GM21723 (cell line): ENCODE measurements around the gene MAGI2.
"Not testable (repeated sequence)": the region's sequence is repeated elsewhere in the genome, so short reads cannot be mapped to it uniquely, and the experiment has no call there.

Experiments
- ATAC-seq: cut with Tn5 transposase; IDR thresholded peaks from one replicate; pipeline ENCODE4 v1.9.1; 2021; ENCODE audit warnings: mild to moderate bottlenecking, moderate library complexity; ENCODE audit not compliant: unreplicated experiment

The MAGI2 gene

DNA sequence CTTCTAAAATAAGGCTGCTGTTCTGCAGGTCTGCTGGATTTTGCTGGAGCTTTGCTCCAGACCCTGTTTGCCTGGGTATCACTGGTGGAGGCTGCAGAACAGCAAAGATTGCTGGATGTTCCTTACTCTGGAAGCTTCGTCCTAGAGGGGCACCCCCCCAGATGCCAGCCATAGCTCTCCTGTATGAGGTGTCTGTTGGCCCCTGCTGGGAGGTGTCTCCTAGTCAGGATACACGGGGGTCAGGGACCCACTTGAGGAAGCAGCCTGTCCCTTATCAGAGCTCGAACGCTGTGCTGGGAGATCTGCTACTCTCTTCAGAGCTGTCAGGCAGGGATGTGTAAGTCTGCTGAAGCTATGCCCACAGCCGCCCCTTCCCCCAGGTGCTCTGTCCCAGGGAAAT lies 382.3 kb downstream of the MAGI2 start:
- not testable (repeated sequence) for ATAC-seq

DNA sequence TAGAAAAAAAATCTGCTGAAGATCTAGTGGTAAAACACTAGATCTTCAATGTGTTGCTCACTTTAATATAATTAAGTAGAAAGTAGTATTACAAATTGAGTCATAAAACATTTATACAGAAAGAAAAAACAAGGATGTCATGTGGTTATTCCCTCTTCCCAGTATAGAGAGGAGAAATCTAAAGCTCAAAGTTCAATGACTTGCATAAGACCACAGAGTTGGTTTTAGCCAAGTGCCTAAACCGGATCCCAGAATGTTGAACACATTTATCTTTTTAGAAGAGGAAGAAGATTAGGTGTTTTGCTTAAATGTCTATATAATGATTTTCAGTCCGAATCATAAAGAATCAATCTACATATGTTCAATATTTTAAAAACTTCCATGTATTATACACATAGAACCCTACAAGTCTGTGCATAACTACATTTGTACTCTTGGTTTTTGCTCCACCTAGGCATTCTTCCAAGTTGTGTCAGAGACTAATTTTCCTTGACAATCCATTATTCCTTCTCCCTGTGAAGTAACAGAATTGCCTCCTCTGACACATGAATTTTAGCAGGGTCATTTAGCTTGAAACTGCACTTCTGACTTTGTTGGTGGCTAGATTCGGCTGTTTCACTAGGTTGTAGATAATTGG lies 389.2 kb downstream of the MAGI2 start:
- ATAC-seq = no peak

DNA sequence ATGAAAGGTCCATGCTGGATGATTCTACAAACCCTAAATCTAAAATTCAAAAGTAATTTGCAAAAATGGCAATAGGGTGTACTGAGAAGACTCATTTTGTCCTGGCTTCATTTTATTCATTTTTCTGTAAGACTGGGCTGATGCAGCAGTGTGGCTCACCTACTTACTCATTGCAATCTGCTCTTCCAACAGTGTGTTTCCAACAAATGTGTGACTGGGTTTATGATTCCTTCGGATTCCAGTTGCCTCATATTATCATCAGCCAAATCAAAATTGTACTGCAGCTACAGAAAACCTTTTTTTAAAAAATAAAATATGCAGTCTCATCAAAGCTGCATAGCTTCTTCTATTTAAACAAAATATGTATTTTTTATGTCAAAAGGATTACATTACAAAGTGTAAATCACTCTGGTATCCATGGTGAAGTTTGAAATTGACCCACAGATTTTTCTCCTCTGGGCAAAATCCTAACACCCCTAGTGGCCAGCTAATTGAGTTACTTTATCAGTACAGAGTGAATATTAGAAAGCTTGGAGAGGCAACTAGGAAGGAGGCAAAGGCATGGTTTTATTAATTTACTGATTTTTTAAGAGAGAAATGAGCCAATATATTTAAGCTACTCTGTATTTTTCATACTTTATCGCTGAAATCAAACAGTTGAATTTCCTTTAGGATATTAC lies 390.3 kb downstream of the MAGI2 start:
- no peak for ATAC-seq

DNA sequence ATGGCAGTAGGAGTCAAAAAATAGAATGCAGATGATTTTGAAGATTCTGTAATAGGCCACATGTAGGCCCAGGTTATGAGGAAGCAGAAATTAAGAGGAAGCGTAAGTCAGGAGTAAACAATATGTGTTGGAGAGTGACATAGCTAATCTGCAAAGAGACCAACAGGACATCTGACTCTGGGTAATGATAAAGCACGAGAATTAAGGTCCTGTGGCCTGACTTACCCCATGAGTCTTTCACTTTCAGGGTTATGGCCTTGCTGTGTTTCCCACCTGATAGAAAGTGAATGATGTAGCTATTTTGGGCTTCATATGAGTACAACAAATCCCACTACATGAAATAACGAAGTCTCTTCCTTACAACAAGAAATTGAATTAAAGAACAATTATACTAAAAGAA lies 393.0 kb downstream of the MAGI2 start:
- no peak for ATAC-seq

DNA sequence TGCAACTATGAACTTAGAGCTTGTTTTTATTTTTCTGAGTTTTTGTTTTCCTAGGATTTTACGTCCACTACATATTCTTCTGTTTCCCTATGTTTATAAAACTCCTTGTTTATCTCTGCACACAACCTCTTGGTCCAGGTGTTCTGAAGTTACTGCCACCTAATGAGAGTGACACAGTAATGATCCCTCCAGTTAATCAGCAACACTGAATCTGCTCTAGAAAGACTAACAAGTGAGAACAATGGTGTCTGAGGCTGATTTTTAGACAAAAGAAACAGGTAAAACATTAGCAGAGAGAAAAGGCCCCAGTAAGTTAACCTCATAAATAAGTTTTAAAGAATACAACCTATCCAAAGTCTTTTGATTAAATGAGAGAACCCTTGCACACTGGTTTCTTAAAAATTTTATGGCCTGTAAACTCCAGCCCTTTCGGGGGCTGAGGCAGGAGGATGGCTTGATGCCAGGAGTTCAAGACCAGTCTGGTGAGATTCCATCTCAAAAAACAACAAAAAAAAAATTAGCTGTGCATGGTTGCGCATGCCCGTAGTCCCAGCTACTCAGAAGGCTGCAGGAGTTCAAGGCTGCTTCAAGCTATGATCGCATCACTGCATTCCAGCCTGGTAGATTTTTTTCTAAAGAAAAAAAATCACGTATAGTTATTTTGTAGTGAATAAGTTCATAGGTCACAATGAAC lies 397.6 kb downstream of the MAGI2 start:
- no peak for ATAC-seq

DNA sequence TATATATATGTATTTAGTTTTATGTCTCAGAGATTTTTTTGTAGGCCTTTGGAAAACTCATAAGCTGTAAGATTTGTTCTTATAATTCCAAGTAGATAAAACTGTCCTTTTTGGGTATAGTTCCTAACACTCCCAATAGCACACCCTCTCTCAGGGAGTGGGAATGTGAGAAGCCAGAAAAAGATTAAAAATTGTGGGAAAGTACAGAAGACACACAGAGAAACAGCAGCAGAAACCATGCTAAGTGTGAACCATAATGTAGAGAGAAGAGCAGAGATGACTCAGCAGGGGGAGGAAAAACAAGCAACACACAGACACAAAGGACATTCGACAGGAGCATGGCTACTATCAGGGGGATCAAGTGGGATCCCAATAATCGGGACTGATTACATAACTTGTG lies 401.6 kb downstream of the MAGI2 start:
- no peak for ATAC-seq

DNA sequence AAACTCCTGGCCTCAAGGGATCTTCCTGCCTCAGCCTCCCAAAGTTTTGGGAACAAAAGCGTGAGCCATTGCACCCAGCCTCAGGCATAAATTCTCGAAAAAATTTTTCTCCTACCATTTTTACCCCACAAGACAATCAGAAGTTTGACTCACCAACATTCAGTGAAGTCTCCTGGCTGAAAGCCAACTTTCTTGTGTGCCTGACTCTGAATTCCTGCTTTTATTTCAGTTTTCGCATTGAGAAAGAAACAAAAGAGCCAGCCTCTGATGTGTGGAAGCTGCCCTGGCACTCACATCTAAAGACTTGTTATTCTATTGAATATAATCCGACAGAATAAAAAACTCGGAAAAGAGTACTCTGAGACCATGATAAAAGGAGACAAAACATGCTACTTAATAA lies 402.9 kb downstream of the MAGI2 start:
- ATAC-seq = no peak

DNA sequence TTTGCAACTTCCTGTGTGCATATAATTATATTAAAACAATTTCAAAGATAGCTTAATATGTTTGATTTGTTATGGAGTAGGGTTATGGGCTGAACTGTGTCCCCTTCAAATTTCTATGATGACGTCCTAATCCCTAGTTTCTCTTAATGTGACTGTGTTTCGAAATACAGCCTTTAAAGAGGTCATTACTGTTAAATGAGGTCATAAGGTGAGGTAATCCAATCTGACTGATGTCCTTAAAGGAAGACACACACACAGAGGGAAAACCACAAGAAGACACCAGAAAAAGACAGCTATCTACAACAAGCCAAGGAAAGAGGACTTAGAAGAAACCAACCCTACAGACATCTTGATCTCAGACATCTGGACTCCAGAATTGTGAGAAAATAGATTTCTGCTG lies 407.4 kb downstream of the MAGI2 start:
- ATAC-seq = no peak

DNA sequence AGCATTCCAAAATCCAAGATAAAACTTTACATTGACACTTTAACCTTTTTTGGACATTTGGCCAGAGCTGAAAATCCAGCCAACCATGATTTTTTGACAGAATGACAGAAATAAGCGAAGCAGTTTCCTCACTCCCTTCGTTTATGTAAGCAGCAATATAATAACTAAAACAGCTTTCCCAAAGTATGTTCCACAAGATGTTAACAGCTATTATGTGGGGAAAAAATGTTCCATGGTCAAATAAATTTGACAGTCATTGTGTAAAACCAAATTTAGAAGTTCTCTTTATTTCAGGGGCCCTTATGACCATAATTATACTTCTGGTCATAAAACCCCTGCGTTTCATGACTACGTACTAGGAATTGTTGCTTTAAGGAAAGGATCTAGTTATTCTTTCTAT lies 416.5 kb downstream of the MAGI2 start:
- ATAC-seq = no peak

DNA sequence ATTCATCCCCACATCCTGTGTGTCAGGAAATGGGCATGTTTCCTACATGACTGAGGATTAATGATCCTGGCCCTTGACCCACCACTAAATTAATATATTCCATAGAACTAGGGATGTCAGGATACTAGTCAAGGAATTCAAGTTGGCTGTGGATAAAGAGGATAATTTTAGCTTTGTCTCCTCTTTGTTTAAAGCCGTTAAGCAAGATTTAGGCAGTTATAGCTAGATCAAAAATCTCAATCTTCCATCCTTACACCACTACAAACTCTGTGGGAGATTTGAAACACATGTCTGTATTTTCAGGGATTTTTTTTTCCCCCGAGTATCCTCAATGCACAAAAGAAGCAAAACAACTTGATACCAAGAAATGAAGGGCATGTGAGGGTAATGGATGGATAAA lies 417.1 kb downstream of the MAGI2 start:
- no peak for ATAC-seq

DNA sequence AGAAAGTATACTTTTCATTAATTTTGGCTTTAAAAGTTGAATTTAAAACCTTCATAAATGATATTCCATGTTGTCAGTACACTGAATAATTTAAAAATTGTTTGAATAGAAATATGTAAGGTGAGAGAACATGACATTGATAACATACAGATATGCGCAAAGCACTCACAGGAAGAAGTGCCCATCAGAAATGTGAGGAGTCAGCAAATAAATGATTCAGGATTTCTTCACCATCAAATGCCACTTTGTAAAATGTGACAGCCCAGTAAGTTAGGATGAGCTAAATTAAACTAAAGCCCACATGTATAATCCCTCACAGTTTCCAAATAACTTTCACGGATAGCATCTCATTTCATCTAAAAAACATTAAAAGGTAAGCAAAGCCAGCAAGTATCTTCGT lies 417.6 kb downstream of the MAGI2 start:
- no peak for ATAC-seq

DNA sequence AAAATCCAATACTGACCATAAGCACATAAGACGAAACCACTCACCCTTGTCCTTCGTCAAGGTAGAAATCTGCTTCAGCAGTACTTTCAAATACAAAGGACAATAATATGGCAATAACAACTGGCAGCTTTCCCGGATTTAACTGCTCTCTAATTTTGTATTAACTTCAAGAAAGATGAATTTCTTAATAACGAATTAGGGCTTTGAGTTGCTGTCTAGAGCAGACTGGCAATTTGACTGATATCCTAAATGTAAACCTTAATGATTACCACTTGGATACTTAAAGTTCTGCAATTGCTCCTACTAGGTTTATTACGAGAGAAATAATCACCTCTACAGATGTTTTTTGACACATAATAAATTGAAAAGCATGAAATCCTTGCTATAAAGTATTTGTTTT lies 418.7 kb downstream of the MAGI2 start:
- no peak for ATAC-seq

DNA sequence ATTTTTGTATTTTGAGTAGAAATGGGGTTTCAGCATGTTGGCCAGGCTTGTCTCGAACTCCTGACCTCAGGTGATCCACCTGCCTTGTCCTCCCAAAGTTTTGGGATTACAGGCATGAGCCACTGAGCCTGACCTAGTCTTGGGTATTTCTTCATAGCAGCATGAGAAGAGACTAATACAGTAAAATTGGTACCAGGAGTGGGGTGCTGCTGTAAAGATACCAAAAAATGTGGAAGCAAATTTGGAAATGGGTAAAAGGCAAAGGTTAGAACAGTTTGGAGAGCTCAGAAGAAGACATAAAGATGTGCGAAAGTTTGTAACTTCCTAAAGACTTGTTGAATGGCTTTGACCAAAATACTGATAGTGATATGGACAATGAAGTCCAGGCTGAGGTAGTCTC lies 433.8 kb downstream of the MAGI2 start:
- not testable (repeated sequence) for ATAC-seq

DNA sequence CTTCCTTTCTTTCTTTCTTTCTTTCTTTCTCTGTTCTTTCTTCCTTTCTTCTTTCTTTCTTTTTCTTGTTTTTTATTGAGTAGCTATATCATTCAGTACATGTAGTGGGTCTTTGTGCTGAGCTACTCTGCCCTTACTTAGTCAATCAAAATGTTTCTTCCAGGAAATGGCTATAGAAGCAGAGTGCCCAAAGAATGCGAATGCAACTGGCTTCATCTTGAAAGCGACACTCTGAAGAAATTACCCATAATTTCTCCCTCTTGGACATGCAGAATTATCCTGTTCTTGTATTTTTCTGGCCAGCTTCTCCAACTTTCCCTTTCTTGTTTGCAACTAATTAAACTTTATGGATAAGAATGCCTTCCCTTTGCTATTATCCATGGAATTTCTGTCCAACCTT lies 441.5 kb downstream of the MAGI2 start:
- ATAC-seq = no peak

DNA sequence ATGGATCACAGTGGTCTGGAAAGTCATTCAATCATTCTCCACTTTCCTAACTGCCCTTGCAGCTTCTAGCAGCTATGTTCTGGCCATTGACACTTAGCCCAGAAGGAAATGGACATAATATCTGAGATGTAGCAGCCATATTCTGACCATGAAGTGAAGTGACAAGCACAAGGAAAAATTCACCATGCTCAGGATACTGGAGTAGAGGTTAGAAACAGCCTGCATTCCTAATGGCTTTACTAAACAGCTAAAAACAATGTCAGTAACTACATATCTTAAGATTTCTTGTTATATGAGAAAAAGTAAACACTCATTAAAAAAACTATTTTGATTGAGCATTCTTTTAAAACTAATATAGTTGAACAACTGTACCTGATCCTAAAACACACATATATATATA lies 443.8 kb downstream of the MAGI2 start:
- ATAC-seq = no peak

DNA sequence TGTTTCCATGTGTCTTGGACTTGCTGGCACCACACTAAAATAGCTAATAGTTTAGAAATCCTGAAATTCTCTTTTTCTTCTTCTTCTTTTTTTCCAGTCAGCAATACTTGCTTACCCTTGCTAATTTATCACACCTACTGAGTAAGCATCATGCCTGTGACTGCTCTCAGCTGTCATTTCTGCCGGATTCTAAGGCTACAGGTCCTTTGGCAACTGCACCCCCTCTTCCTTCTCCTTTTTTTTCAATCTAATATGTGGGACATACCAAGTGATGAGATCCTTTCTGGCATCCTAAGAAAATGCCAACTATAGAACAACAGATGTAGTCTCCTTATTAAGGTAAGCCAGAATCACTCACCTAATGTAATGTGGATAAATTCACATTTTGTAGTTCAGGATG lies 444.7 kb downstream of the MAGI2 start:
- ATAC-seq = no peak

DNA sequence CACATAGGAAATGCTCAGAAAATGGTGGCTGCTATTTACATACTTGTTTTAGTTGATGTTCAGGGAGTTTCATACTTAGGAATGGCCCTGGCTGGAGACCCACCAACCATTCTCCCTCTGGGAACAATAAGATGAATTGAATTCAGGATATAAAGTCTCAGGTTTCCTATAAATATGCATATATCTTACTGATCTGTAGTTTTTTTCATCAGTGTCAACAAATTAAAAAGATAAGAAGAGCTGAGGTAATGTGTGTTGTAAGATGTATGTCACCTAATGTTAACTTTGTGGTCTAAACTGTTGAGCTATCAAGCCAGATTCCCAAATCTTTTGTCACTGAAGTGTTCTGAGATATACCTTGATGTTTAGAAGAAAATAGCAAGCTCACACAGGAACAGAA lies 457.5 kb downstream of the MAGI2 start:
- no peak for ATAC-seq

DNA sequence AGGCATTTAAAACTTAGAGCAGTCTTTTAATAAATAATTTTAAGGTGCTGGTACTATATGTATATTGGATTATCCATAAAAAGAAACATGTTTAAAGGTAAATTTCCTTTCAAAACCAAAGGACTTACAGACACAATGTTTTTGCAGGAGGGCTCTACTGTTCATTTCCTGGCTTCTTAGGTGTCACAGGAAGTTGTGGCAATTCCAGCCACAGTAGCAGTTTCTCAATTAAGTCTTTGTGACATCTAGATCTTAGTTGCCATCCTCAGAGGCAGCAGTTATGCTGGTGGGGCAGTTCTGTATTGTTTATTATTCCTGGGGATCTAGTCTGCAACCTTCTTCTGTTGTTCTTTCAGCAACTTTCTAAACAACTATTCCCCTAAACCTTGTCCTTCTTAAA lies 460.1 kb downstream of the MAGI2 start:
- ATAC-seq = no peak

DNA sequence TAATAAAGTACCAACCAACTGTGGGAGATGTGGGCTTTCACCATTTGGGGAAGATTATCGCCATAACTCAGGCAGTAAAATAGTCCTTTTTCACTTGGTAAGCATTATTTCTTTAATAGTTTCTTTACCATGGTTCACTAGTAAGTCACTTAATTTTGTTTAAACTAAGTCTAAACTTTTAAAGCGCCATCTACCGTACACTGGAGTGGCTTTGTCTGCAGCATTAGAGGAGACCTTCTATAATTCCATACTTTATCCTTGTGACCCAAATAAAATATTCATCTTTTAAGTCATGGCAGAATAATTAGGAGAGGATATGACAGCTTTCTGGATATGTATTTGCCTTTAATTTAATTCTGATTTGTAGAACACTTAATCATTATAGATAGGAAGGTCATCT lies 468.0 kb downstream of the MAGI2 start:
- no peak for ATAC-seq

DNA sequence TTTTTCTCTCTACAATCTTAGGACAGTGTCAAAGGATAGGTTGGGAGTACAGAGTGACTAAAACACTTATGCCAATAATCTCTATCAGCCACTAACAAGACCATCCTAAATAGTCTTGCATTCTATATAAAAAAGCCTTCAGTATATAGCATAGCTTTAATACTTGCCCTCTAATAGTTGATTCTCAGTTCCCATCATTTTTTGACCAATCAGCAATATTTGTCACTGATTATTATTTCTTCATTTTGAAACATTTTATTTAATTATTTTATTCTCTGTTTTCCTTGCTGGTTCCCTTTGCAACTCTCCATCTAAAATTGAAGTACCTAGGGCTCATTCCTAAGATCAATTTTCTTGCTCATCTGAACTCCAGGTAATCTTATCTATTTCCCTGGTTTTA lies 470.0 kb downstream of the MAGI2 start:
- ATAC-seq = no peak

DNA sequence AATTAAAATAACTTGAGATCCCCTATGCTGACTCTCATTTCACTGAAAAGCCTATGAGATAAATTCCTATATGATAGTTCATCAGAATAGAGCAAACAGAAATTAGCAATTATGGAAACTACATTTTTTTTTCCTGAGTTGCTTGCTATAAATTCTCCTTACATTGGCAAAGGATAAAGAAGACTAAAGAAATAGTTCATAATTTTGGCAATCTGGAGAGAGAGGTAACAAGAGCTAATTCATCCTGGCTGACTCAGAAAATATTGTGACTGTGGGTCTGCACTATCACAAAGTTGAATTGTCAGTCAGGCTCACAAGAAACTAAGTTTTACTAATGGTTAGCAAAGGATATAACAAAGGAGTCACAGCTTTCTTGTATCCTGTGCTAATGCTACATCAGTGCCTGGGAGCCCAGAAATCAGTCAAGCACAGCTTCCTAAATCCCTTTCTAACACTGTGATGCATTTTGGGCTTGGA lies 483.0 kb downstream of the MAGI2 start:
- no peak for ATAC-seq

DNA sequence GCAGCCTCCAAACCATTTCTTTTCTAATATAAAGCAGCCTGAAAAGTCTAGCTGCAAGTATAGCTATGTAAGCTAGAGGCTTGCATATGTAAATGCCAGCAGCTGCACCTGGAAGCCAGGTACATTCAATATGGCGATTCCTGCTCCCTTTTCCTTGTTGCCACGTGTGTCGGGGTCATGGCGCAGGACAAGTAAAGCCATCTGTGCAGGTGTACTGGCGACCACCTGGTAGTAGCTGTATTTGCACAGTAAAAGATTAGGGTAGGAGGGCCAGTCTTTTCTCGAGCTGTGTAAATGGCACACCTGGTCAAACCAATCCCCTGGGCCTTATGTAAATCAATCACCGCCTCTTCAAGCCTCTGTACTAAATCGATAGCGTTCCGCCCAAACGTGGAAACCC lies 484.5 kb downstream of the MAGI2 start:
- ATAC-seq = no peak
